Measurements from ENCODE around the gene AMY2B.
"Not testable (repeated sequence)": the region's sequence is repeated elsewhere in the genome, so short reads cannot be mapped to it uniquely, and the experiment has no call there.

AMY2B gene

GRCh38 chr1:103541431-103541830 is 30.0 kb upstream of the AMY2B start:
- TF ChIP-seq CTCF (conservative IDR thresholded peaks at IDR 0.05; ENCODE audit: low read depth, low read length) = no peak
- DNase-seq (ENCODE audit: low read depth) = no peak
- H3K4me3 ChIP-seq (ENCODE audit: low read length) = no peak overlapping the region

- DNase-seq (ENCODE audit: low read depth) = no peak
- no peak for TF ChIP-seq CTCF (conservative IDR thresholded peaks at IDR 0.05; ENCODE audit: low read depth, low read length)
- H3K4me3 ChIP-seq (ENCODE audit: low read length) = no peak overlapping the region
Measured at GRCh38 chr1:103546496-103546895, 24.9 kb upstream of the AMY2B start.

GRCh38 chr1:103547840-103548239 is 23.5 kb upstream of the AMY2B start:
- no peak overlapping the region for H3K4me3 ChIP-seq (ENCODE audit: low read length)
- no peak for TF ChIP-seq CTCF (conservative IDR thresholded peaks at IDR 0.05; ENCODE audit: low read depth, low read length)
- no peak for DNase-seq (ENCODE audit: low read depth)

- no peak for DNase-seq (ENCODE audit: low read depth)
- TF ChIP-seq CTCF (conservative IDR thresholded peaks at IDR 0.05; ENCODE audit: low read depth, low read length) = no peak
- H3K4me3 ChIP-seq (ENCODE audit: low read length) = no peak overlapping the region
Measured at GRCh38 chr1:103560427-103560826, 11.0 kb upstream of the AMY2B start.

- DNase-seq (ENCODE audit: low read depth); H3K4me3 ChIP-seq (ENCODE audit: low read length): not testable (repeated sequence)
Measured at GRCh38 chr1:103561124-103561523, 10.3 kb upstream of the AMY2B start.

- H3K4me3 ChIP-seq (ENCODE audit: low read length) = no peak overlapping the region
- no peak for TF ChIP-seq CTCF (conservative IDR thresholded peaks at IDR 0.05; ENCODE audit: low read depth, low read length)
- DNase-seq (ENCODE audit: low read depth) = no peak
Measured at GRCh38 chr1:103561643-103562395, 9.6 kb upstream of the AMY2B start.

GRCh38 chr1:103563056-103563455 is 8.3 kb upstream of the AMY2B start:
- TF ChIP-seq CTCF (conservative IDR thresholded peaks at IDR 0.05; ENCODE audit: low read depth, low read length) = no peak
- no peak for DNase-seq (ENCODE audit: low read depth)

More at GRCh38 chr1:103563056-103563455, 8.3 kb upstream of the AMY2B start:
- H3K4me3 ChIP-seq (ENCODE audit: low read length) = no peak overlapping the region
